HCT116 (cell line): ENCODE data around the gene GNRH2. TPM values are rescaled to one million over a fixed set of nuclear protein-coding genes. Genes with fewer than 3 reads are reported as not detected.
A peak's percentile ranks its signal among the peaks of the same experiment; 100 is the strongest.

ENCODE experiments used
- ATAC-seq: fragments of 200-7000 bp; cut with Tn5 transposase; 2 replicates; pipeline ENCODE4 v1.9.1; 2020; ENCODE audit warnings: mild to moderate bottlenecking, moderate library complexity
- BruUV-seq: library from RNA; stranded (reverse); fragments of 400-500 nt; replicated peaks from 2 replicates; lab custom pipeline; 2021; lab: Mats Ljungman, UMichigan
- CTCF ChIA-PET: fragments of 300-600 bp; sonication (Branson Sonifier 250); formaldehyde crosslinking; loops from one replicate; lab custom pipeline; 2021; ENCODE audit warnings: antibody characterized with exemption; lab: Charles Lee
- POLR2A ChIA-PET: fragments of 300-600, 350-600 bp; sonication (Branson Sonifier 250); formaldehyde crosslinking; loops from one replicate; lab custom pipeline; 2021; ENCODE audit warnings: antibody characterized with exemption; lab: Charles Lee
- RAD21 ChIA-PET, 2 experiments: fragments of 300-600 bp; sonication (Branson Sonifier 250); formaldehyde crosslinking; loops; one replicate each; lab custom pipeline; 2023; ENCODE audit warnings: low total read pairs in 2 of 2; ENCODE audit not compliant: uncharacterized antibody in 2 of 2, unreplicated experiment in 2 of 2, low non-redundant PET in 1 of 2; lab: Charles Lee
- DNase-seq: peaks from one replicate; pipeline ENCODE4 v3.0.0-alpha.2; 2010; ENCODE audit warnings: low read depth, low spot score
- H2AFZ ChIP-seq: fragments of 200-600 bp; shearing (Covaris generic), sonication (generic); 2 replicates; pipeline ENCODE4 v1.6.1; 2017; ENCODE audit warnings: low read depth, mixed run types, mixed read lengths, antibody characterized with exemption, low read length; ENCODE audit not compliant: poor library complexity, severe bottlenecking
- H3K27ac ChIP-seq: 2 replicates; pipeline ENCODE4 v1.5.1; 2012; ENCODE audit warnings: low read depth, low read length
- H3K27me3 ChIP-seq: fragments of 200-600 bp; sonication (generic); 2 replicates; pipeline ENCODE4 v1.6.1; 2016; ENCODE audit warnings: mixed run types, low read length, mixed read lengths; ENCODE audit not compliant: insufficient read depth
- H3K36me3 ChIP-seq, 2 experiments: fragments of 200-500 bp in 1 of 2; fragments of 200-600 bp in 1 of 2; sonication (Bioruptor generic) in 1 of 2; sonication (generic) in 1 of 2; 2 replicates each; pipeline versions ENCODE4 v1.5.1 to v1.6.1; 2014 to 2016; ENCODE audit warnings: low read length in 2 of 2, inconsistent platforms in 1 of 2, mixed read lengths in 1 of 2, mixed run types in 1 of 2; ENCODE audit not compliant: insufficient read depth in 2 of 2, control insufficient read depth in 1 of 2
- H3K4me1 ChIP-seq, 2 experiments: fragments of 200-600 bp in 1 of 2; sonication (generic) in 1 of 2; 2 replicates each; pipeline versions ENCODE4 v1.5.1 to v1.6.1; 2012 to 2017; ENCODE audit warnings: low read length in 2 of 2, inconsistent platforms in 1 of 2, mild to moderate bottlenecking in 1 of 2, mixed read lengths in 1 of 2, mixed run types in 1 of 2, moderate library complexity in 1 of 2; ENCODE audit not compliant: insufficient read depth in 2 of 2, control insufficient read depth in 1 of 2
- H3K4me2 ChIP-seq: fragments of 200-600 bp; sonication (generic); 2 replicates; pipeline ENCODE4 v1.6.1; 2017; ENCODE audit warnings: mixed run types, low read length, mixed read lengths
- H3K4me3 ChIP-seq, 2 experiments: fragments of 200-600 bp in 1 of 2; sonication (generic) in 1 of 2; replicated peaks in 1 of 2; 2 replicates each; pipeline ENCODE4 v1.5.1; 2011 to 2016; ENCODE audit warnings: low read length in 2 of 2, control low read depth in 1 of 2, low read depth in 1 of 2, mild to moderate bottlenecking in 1 of 2, mixed read lengths in 1 of 2, mixed run types in 1 of 2
- H3K79me2 ChIP-seq: fragments of 200-600 bp; sonication (generic); 2 replicates; pipeline ENCODE4 v1.6.1; 2017; ENCODE audit warnings: mild to moderate bottlenecking, mixed run types, low read length, moderate library complexity, mixed read lengths; ENCODE audit not compliant: insufficient read depth
- H3K9ac ChIP-seq: fragments of 200-600 bp; sonication (generic); 2 replicates; pipeline ENCODE4 v1.6.1; 2016; ENCODE audit warnings: low read length, mixed read lengths
- H3K9me2 ChIP-seq: fragments of 200-600 bp; sonication (generic), shearing (Covaris generic); 2 replicates; pipeline ENCODE4 v1.6.1; 2017; ENCODE audit warnings: mixed run types, mild to moderate bottlenecking, moderate library complexity; ENCODE audit not compliant: insufficient read depth
- H3K9me3 ChIP-seq, 2 experiments: fragments of 200-500 bp in 1 of 2; fragments of 200-600 bp in 1 of 2; sonication (Bioruptor generic) in 1 of 2; sonication (generic) in 1 of 2; 2 replicates each; pipeline ENCODE4 v1.6.1; 2014 to 2017; ENCODE audit warnings: low read length in 2 of 2, mixed read lengths in 2 of 2, inconsistent platforms in 1 of 2, low read depth in 1 of 2, mild to moderate bottlenecking in 1 of 2, mixed run types in 1 of 2, moderate library complexity in 1 of 2; ENCODE audit not compliant: control insufficient read depth in 1 of 2, insufficient read depth in 1 of 2
- H4K20me1 ChIP-seq: fragments of 200-600 bp; sonication (generic), shearing (Covaris generic); 2 replicates; pipeline ENCODE4 v1.6.1; 2017; ENCODE audit warnings: mixed run types, mild to moderate bottlenecking, moderate library complexity; ENCODE audit not compliant: insufficient read depth
- CBX3 ChIP-seq: IDR thresholded peaks from 2 replicates; pipeline ENCODE4 v1.6.1; 2012; ENCODE audit warnings: low read depth
- CEBPB ChIP-seq: IDR thresholded peaks from 2 replicates; pipeline ENCODE4 v1.6.1; 2012; ENCODE audit warnings: low read depth
- EGR1 ChIP-seq: IDR thresholded peaks from 2 replicates; pipeline ENCODE4 v1.6.1; 2012; ENCODE audit warnings: low read depth
- ELF1 ChIP-seq: IDR thresholded peaks from 2 replicates; pipeline ENCODE4 v1.6.1; 2012; ENCODE audit warnings: low read depth, borderline replicate concordance
- EZH2 ChIP-seq: fragments of 200-600 bp; sonication (generic); IDR thresholded peaks from 2 replicates; pipeline ENCODE4 v1.6.1; 2017; ENCODE audit warnings: antibody characterized with exemption, mixed run types
- EZH2phosphoT487 ChIP-seq: fragments of 200-600 bp; IDR thresholded peaks from 2 replicates; pipeline ENCODE4 v1.6.1; 2018; ENCODE audit warnings: antibody characterized with exemption, borderline replicate concordance
- POLR2A ChIP-seq: IDR thresholded peaks from 2 replicates; pipeline ENCODE4 v1.7.0; 2011; ENCODE audit warnings: borderline replicate concordance; ENCODE audit not compliant: insufficient read depth, insufficient read length; ENCODE audit errors: extremely low read depth
- POLR2AphosphoS5 ChIP-seq: IDR thresholded peaks from 2 replicates; pipeline ENCODE4 v1.6.1; 2011; ENCODE audit warnings: mild to moderate bottlenecking, low read depth, low read length, moderate library complexity
- RAD21 ChIP-seq: IDR thresholded peaks from 2 replicates; pipeline ENCODE4 v1.6.1; 2012; ENCODE audit warnings: low read depth, mild to moderate bottlenecking
- SP1 ChIP-seq: IDR thresholded peaks from 2 replicates; pipeline ENCODE4 v1.6.1; 2012; ENCODE audit warnings: low read depth
- SRF ChIP-seq: IDR thresholded peaks from 2 replicates; pipeline ENCODE4 v1.6.1; 2012; ENCODE audit warnings: low read depth
- TCF7L2 ChIP-seq: IDR thresholded peaks from 2 replicates; pipeline ENCODE4 v1.7.0; 2011; ENCODE audit warnings: borderline replicate concordance, inconsistent platforms; ENCODE audit not compliant: insufficient read depth, insufficient read length; ENCODE audit errors: extremely low read depth
- ZBTB33 ChIP-seq: IDR thresholded peaks from 2 replicates; pipeline ENCODE4 v1.6.1; 2011; ENCODE audit warnings: mild to moderate bottlenecking, low read length, moderate library complexity; ENCODE audit not compliant: insufficient replicate concordance; ENCODE audit errors: extremely low read depth
- ZFX ChIP-seq: fragments of 450-650 bp; IDR thresholded peaks from 2 replicates; pipeline ENCODE4 v1.6.1; 2017
- ZNF274 ChIP-seq: fragments of 200-500 bp; sonication (Bioruptor generic); IDR thresholded peaks from 2 replicates; pipeline ENCODE4 v1.6.1; 2014; ENCODE audit warnings: mild to moderate bottlenecking, low read depth, low read length, inconsistent platforms
- intact Hi-C: fragments of 100-400 bp; cut with micrococcal nuclease; formaldehyde crosslinking; loops from 2 replicates; pipeline ENCODE4 v1.10.0; 2022
- total RNA-seq: library from RNA; stranded (reverse); gene quantifications from one replicate; pipeline ENCODE4 v1.2.1, GENCODE V29; 2021; ENCODE audit not compliant: unreplicated experiment
- TF ChIP-seq, protein P1 (sequence below), 3 experiments: fragments of 200-600 bp in 1 of 3; sonication (generic) in 1 of 3; IDR thresholded peaks in 2 of 3; conservative IDR thresholded peaks in 1 of 3; 2 replicates each; pipeline ENCODE4 v1.5.1; 2012 to 2017; ENCODE audit warnings: low read depth in 2 of 3, low read length in 2 of 3, antibody characterized with exemption in 1 of 3, borderline replicate concordance in 1 of 3, control low read depth in 1 of 3, mild to moderate bottlenecking in 1 of 3, mixed read lengths in 1 of 3, mixed run types in 1 of 3, moderate library complexity in 1 of 3; ENCODE audit not compliant: insufficient read depth in 1 of 3

Gene GNRH2
- total RNA-seq, 1 experiment from 2014 or later = 0.32 TPM

DNA sequence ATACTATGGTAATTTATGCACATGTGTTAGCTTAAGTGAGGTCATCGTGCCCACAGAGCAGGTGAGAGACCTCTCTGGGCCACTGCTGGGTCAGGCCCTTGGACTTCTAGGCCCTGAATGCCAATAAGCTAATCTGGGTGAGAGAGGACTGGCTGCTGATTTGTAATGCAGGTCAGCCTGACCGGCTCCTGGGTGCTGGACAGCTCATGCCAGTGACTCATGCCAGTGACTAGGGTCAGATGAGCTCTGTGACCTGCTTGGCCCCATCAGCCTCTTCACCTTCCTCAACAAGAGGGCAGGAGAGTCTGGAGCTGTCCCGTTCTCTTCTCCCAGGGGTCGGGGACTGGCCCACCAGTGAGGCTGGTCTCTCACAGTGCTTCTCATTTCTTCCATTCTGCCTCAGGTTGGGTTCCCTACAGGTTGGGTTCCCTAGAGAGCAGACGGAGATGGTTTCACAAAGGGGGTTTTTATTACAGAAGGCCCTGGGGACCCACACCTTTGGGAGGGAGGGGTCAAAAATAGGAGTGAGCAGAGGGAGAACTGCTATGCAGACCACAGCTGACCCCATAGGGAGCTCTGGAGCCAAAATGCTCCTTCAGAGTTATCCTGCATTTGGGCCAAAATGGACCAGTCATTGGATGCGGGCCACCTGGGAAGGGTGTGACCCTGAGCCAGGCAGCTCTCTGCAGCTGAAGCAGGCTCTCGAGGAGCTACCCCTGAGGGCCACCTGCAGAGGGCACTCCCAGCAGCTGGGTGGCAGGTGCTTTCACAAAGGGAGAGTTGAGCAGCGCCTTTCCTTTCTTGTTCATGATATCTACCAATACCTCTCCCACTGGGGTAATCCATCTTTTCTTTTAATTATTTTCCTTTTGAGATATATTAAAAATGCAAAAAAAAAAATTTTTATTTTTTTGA lies 25.8 kb downstream of the GNRH2 start (continued):
- TF ChIP-seq, protein P1, sequence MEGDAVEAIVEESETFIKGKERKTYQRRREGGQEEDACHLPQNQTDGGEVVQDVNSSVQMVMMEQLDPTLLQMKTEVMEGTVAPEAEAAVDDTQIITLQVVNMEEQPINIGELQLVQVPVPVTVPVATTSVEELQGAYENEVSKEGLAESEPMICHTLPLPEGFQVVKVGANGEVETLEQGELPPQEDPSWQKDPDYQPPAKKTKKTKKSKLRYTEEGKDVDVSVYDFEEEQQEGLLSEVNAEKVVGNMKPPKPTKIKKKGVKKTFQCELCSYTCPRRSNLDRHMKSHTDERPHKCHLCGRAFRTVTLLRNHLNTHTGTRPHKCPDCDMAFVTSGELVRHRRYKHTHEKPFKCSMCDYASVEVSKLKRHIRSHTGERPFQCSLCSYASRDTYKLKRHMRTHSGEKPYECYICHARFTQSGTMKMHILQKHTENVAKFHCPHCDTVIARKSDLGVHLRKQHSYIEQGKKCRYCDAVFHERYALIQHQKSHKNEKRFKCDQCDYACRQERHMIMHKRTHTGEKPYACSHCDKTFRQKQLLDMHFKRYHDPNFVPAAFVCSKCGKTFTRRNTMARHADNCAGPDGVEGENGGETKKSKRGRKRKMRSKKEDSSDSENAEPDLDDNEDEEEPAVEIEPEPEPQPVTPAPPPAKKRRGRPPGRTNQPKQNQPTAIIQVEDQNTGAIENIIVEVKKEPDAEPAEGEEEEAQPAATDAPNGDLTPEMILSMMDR (IDR thresholded peaks at IDR 0.05 in 2 of 3, conservative IDR thresholded peaks at IDR 0.05 in 1 of 3; ENCODE audit: borderline replicate concordance in 1 of 3, insufficient read depth in 1 of 3, low read depth in 2 of 3, low read length in 2 of 3) = peak; percentile 30 to 50 (median 41); a peak in 5 of 6 replicates
- TF ChIP-seq EZH2 = no peak
- TF ChIP-seq, all 23 proteins: peak for 3

DNA sequence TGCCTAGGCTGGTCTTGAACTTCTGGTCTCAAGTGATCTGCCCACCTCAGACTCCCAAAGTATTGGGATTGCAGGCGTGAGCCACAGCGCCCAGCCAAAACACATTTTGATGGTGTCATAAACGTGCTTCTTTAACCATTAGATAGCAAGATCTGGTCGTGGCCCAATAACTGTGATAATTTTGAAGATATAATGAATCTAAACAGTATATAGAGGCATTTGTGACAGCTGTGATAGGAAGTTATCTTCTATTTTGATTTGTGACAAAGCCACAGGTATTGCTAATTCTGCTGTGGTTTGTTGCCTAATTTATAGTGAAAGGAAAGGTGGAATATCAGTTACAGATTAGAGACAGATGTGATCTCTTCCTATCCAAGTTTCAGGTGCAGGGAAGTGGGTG lies 27.3 kb downstream of the GNRH2 start:
- no peaks in the 10 kb centered on the region for H3K79me2 ChIP-seq
- H3K36me3 ChIP-seq = no peaks in the 10 kb centered on the region
- DNase-seq (no peak), ATAC-seq (no peak)
- RAD21 ChIA-PET = no interaction called here
- H3K9ac ChIP-seq = no peak overlapping the region
- no peaks in the 10 kb centered on the region for H3K9me2 ChIP-seq
- no peaks in the 10 kb centered on the region for H3K27me3 ChIP-seq
- no peaks in the 10 kb centered on the region for H3K9me3 ChIP-seq
- H3K4me3 ChIP-seq = no peak overlapping the region
- H4K20me1 ChIP-seq = no peaks in the 10 kb centered on the region
- no peak overlapping the region for H3K4me2 ChIP-seq
- CTCF ChIA-PET = no interaction called here
- intact Hi-C loops = no loop called here
- H3K27ac ChIP-seq = no peak overlapping the region
- no peak overlapping the region for H2AFZ ChIP-seq
- no TSS peak for BruUV-seq
- POLR2A ChIA-PET = no interaction called here
- H3K4me1 ChIP-seq = peaks cover 16 to 25% of the 10 kb centered on the region in 2 experiments; a peak in 3 of 4 replicates
- TF ChIP-seq ZFX (no peak), CBX3 (no peak), ZBTB33 (no peak), SRF (no peak), ZNF274 (no peak), RAD21 (no peak), ELF1 (no peak), POLR2A (no peak), EZH2phosphoT487 (no peak), CEBPB (no peak), EGR1 (no peak), SP1 (no peak), POLR2AphosphoS5 (no peak), TCF7L2 (no peak)
- TF ChIP-seq, protein P1 (IDR thresholded peaks at IDR 0.05 in 2 of 3, conservative IDR thresholded peaks at IDR 0.05 in 1 of 3; ENCODE audit: borderline replicate concordance in 1 of 3, insufficient read depth in 1 of 3, low read depth in 2 of 3, low read length in 2 of 3) = no peak
